ENCODE results near the gene MCM8.

- TF ChIP-seq, protein P1, sequence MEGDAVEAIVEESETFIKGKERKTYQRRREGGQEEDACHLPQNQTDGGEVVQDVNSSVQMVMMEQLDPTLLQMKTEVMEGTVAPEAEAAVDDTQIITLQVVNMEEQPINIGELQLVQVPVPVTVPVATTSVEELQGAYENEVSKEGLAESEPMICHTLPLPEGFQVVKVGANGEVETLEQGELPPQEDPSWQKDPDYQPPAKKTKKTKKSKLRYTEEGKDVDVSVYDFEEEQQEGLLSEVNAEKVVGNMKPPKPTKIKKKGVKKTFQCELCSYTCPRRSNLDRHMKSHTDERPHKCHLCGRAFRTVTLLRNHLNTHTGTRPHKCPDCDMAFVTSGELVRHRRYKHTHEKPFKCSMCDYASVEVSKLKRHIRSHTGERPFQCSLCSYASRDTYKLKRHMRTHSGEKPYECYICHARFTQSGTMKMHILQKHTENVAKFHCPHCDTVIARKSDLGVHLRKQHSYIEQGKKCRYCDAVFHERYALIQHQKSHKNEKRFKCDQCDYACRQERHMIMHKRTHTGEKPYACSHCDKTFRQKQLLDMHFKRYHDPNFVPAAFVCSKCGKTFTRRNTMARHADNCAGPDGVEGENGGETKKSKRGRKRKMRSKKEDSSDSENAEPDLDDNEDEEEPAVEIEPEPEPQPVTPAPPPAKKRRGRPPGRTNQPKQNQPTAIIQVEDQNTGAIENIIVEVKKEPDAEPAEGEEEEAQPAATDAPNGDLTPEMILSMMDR (conservative IDR thresholded peaks at IDR 0.05; ENCODE audit: low read depth in 2 of 2): no peak
- TF ChIP-seq EZH2 (IDR thresholded peaks at IDR 0.05; ENCODE audit: low read depth, unreplicated experiment) (no peak), POLR2AphosphoS5 (IDR thresholded peaks at IDR 0.05; ENCODE audit: low read depth) (no peak), EZH2phosphoT487 (IDR thresholded peaks at IDR 0.05; ENCODE audit: unreplicated experiment) (no peak), ZNF331 (CRISPR knock-in tag; IDR thresholded peaks at IDR 0.05; ENCODE audit: low read depth) (no peak), JUNB (IDR thresholded peaks at IDR 0.05; ENCODE audit: unreplicated experiment) (no peak), CREB1 (CRISPR knock-in tag; IDR thresholded peaks at IDR 0.05; ENCODE audit: low read depth) (no peak)
- TF ChIP-seq, protein P2, sequence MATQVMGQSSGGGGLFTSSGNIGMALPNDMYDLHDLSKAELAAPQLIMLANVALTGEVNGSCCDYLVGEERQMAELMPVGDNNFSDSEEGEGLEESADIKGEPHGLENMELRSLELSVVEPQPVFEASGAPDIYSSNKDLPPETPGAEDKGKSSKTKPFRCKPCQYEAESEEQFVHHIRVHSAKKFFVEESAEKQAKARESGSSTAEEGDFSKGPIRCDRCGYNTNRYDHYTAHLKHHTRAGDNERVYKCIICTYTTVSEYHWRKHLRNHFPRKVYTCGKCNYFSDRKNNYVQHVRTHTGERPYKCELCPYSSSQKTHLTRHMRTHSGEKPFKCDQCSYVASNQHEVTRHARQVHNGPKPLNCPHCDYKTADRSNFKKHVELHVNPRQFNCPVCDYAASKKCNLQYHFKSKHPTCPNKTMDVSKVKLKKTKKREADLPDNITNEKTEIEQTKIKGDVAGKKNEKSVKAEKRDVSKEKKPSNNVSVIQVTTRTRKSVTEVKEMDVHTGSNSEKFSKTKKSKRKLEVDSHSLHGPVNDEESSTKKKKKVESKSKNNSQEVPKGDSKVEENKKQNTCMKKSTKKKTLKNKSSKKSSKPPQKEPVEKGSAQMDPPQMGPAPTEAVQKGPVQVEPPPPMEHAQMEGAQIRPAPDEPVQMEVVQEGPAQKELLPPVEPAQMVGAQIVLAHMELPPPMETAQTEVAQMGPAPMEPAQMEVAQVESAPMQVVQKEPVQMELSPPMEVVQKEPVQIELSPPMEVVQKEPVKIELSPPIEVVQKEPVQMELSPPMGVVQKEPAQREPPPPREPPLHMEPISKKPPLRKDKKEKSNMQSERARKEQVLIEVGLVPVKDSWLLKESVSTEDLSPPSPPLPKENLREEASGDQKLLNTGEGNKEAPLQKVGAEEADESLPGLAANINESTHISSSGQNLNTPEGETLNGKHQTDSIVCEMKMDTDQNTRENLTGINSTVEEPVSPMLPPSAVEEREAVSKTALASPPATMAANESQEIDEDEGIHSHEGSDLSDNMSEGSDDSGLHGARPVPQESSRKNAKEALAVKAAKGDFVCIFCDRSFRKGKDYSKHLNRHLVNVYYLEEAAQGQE (IDR thresholded peaks at IDR 0.05; ENCODE audit: unreplicated experiment): no peak
- TF ChIP-seq, protein P3, sequence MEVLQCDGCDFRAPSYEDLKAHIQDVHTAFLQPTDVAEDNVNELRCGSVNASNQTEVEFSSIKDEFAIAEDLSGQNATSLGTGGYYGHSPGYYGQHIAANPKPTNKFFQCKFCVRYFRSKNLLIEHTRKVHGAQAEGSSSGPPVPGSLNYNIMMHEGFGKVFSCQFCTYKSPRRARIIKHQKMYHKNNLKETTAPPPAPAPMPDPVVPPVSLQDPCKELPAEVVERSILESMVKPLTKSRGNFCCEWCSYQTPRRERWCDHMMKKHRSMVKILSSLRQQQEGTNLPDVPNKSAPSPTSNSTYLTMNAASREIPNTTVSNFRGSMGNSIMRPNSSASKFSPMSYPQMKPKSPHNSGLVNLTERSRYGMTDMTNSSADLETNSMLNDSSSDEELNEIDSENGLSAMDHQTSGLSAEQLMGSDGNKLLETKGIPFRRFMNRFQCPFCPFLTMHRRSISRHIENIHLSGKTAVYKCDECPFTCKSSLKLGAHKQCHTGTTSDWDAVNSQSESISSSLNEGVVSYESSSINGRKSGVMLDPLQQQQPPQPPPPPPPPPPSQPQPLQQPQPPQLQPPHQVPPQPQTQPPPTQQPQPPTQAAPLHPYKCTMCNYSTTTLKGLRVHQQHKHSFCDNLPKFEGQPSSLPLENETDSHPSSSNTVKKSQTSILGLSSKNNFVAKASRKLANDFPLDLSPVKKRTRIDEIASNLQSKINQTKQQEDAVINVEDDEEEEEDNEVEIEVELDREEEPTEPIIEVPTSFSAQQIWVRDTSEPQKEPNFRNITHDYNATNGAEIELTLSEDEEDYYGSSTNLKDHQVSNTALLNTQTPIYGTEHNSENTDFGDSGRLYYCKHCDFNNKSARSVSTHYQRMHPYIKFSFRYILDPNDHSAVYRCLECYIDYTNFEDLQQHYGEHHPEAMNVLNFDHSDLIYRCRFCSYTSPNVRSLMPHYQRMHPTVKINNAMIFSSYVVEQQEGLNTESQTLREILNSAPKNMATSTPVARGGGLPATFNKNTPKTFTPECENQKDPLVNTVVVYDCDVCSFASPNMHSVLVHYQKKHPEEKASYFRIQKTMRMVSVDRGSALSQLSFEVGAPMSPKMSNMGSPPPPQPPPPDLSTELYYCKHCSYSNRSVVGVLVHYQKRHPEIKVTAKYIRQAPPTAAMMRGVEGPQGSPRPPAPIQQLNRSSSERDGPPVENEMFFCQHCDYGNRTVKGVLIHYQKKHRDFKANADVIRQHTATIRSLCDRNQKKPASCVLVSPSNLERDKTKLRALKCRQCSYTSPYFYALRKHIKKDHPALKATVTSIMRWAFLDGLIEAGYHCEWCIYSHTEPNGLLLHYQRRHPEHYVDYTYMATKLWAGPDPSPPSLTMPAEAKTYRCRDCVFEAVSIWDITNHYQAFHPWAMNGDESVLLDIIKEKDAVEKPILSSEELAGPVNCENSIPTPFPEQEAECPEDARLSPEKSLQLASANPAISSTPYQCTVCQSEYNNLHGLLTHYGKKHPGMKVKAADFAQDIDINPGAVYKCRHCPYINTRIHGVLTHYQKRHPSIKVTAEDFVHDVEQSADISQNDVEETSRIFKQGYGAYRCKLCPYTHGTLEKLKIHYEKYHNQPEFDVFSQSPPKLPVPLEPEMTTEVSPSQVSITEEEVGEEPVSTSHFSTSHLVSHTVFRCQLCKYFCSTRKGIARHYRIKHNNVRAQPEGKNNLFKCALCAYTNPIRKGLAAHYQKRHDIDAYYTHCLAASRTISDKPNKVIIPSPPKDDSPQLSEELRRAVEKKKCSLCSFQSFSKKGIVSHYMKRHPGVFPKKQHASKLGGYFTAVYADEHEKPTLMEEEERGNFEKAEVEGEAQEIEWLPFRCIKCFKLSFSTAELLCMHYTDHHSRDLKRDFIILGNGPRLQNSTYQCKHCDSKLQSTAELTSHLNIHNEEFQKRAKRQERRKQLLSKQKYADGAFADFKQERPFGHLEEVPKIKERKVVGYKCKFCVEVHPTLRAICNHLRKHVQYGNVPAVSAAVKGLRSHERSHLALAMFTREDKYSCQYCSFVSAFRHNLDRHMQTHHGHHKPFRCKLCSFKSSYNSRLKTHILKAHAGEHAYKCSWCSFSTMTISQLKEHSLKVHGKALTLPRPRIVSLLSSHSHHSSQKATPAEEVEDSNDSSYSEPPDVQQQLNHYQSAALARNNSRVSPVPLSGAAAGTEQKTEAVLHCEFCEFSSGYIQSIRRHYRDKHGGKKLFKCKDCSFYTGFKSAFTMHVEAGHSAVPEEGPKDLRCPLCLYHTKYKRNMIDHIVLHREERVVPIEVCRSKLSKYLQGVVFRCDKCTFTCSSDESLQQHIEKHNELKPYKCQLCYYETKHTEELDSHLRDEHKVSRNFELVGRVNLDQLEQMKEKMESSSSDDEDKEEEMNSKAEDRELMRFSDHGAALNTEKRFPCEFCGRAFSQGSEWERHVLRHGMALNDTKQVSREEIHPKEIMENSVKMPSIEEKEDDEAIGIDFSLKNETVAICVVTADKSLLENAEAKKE (CRISPR knock-in tag; IDR thresholded peaks at IDR 0.05): no peak
These were observed 50.4 kb downstream of the MCM8 start for GRCh38 chr20:6000871-6001270.

Measured in GM23338 (cell line).